Erythroblast (primary cell): ENCODE data around the gene CCDC6.

Experiments used
- GATA1 ChIP-seq: IDR thresholded peaks from 2 replicates; pipeline ENCODE4 v1.6.1; 2011; ENCODE audit warnings: low read depth, mild to moderate bottlenecking, control low read depth, low read length, moderate library complexity
- POLR2A ChIP-seq: IDR thresholded peaks from 2 replicates; pipeline ENCODE4 v1.6.1; 2011; ENCODE audit warnings: mild to moderate bottlenecking, low read length

GRCh38 chr10:59904426-59905065 lies 1.8 kb downstream of the CCDC6 start:
- TF ChIP-seq GATA1 (no peak), POLR2A (no peak)
